ENCODE data around the gene PRRG4.

DNA sequence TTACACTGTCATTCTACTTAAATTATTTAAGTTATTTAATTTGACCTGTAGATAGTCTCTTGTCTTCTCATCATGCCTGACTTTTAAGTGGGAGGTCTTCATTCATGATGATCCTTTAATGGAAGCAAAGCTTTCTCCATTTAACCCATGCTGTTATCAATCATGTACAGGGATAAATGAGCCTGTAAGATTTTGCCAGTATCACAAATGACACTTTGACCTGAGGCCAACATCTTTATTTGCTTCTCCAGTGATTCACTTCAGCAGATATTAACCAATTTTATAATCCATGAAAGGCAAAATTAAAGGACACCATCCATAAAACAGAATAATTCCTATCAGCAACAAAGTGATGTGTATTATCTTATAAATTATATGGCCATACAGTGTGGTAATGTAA is 42.9 kb upstream of the PRRG4 start:
- TF ChIP-seq EZH2phosphoT487 (IDR thresholded peaks at IDR 0.05; ENCODE audit: borderline replicate concordance) = no peak
- TF ChIP-seq, protein P1, sequence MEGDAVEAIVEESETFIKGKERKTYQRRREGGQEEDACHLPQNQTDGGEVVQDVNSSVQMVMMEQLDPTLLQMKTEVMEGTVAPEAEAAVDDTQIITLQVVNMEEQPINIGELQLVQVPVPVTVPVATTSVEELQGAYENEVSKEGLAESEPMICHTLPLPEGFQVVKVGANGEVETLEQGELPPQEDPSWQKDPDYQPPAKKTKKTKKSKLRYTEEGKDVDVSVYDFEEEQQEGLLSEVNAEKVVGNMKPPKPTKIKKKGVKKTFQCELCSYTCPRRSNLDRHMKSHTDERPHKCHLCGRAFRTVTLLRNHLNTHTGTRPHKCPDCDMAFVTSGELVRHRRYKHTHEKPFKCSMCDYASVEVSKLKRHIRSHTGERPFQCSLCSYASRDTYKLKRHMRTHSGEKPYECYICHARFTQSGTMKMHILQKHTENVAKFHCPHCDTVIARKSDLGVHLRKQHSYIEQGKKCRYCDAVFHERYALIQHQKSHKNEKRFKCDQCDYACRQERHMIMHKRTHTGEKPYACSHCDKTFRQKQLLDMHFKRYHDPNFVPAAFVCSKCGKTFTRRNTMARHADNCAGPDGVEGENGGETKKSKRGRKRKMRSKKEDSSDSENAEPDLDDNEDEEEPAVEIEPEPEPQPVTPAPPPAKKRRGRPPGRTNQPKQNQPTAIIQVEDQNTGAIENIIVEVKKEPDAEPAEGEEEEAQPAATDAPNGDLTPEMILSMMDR (conservative IDR thresholded peaks at IDR 0.05; ENCODE audit: low read length) = no peak
